Panc1 (cell line): Measurements from ENCODE around the gene CBY1. TPM values are rescaled to one million over a fixed set of nuclear protein-coding genes. Genes with fewer than 3 reads are reported as not detected.

Source experiments
- ATAC-seq: fragments of 200-7000 bp; cut with Tn5 transposase; 2 replicates; pipeline ENCODE4 v1.9.1; 2020; ENCODE audit warnings: mild to moderate bottlenecking, moderate library complexity
- BruUV-seq: library from RNA; stranded (reverse); fragments of 400-500 nt; replicated peaks from 2 replicates; lab custom pipeline; 2021; lab: Mats Ljungman, UMichigan
- CTCF ChIA-PET: fragments of 300-600 bp; sonication (Branson Sonifier 250); formaldehyde crosslinking; loops from one replicate; lab custom pipeline; 2022; ENCODE audit warnings: antibody characterized with exemption; lab: Charles Lee
- POLR2A ChIA-PET: fragments of 300-600 bp; sonication (Branson Sonifier 250); formaldehyde crosslinking; loops from one replicate; lab custom pipeline; 2022; ENCODE audit warnings: antibody characterized with exemption; lab: Charles Lee
- DNase-seq: peaks from one replicate; pipeline ENCODE4 v3.0.0-alpha.2; 2010; ENCODE audit warnings: low read depth, low spot score
- H3K27ac ChIP-seq: 2 replicates; pipeline ENCODE4 v1.5.1; 2011; ENCODE audit warnings: mild to moderate bottlenecking, low read length, inconsistent platforms
- H3K27me3 ChIP-seq: fragments of 200-500 bp; sonication (Bioruptor generic); 2 replicates; pipeline ENCODE4 v1.6.0; 2014; ENCODE audit warnings: low read length, inconsistent platforms; ENCODE audit not compliant: control insufficient read depth, insufficient read depth
- H3K36me3 ChIP-seq: fragments of 200-500 bp; sonication (Bioruptor generic); 2 replicates; pipeline ENCODE4 v1.5.1; 2014; ENCODE audit warnings: inconsistent platforms, mild to moderate bottlenecking, low read length, moderate library complexity; ENCODE audit not compliant: control insufficient read depth, insufficient read depth
- H3K4me1 ChIP-seq: 2 replicates; pipeline ENCODE4 v1.5.1; 2011; ENCODE audit warnings: inconsistent platforms, mild to moderate bottlenecking, low read length, moderate library complexity; ENCODE audit not compliant: control insufficient read depth, insufficient read depth
- H3K4me3 ChIP-seq, 2 experiments: 2 replicates each; pipeline ENCODE4 v1.5.1; 2011 to 2012; ENCODE audit warnings: low read depth in 2 of 2, low read length in 2 of 2, mild to moderate bottlenecking in 2 of 2, inconsistent platforms in 1 of 2, moderate library complexity in 1 of 2
- H3K9me3 ChIP-seq: fragments of 200-500 bp; sonication (Bioruptor generic); 2 replicates; pipeline ENCODE4 v1.5.1; 2014; ENCODE audit warnings: low read depth, mild to moderate bottlenecking, inconsistent platforms, low read length, moderate library complexity; ENCODE audit not compliant: control insufficient read depth, insufficient read depth
- POLR2AphosphoS5 ChIP-seq: IDR thresholded peaks from 2 replicates; pipeline ENCODE4 v1.6.1; 2012; ENCODE audit warnings: mild to moderate bottlenecking, low read depth, low read length, moderate library complexity
- SIN3A ChIP-seq: IDR thresholded peaks from 2 replicates; pipeline ENCODE4 v1.6.1; 2012; ENCODE audit warnings: low read depth, mild to moderate bottlenecking, low read length, moderate library complexity, borderline replicate concordance; ENCODE audit not compliant: insufficient read depth
- in situ Hi-C: cut with HindIII; loops from 2 replicates; pipeline ENCODE4 v1.10.0; 2016; ENCODE audit warnings: low sequenced_read_pairs, low pct_unique_long_range_greater_than_20kb
- intact Hi-C: fragments of 100-400 bp; cut with micrococcal nuclease; formaldehyde crosslinking; loops from one replicate; pipeline ENCODE4 v1.10.0; 2022; ENCODE audit not compliant: unreplicated experiment
- total RNA-seq: library from RNA; stranded (reverse); gene quantifications from one replicate; pipeline ENCODE4 v1.2.1, GENCODE V29; 2021; ENCODE audit not compliant: unreplicated experiment
- TF ChIP-seq, protein P1 (sequence below): fragments of 450-650 bp; IDR thresholded peaks from 2 replicates; pipeline ENCODE4 v1.5.1; 2017; ENCODE audit warnings: mild to moderate bottlenecking
- TF ChIP-seq, protein P2 (sequence below), 2 experiments: IDR thresholded peaks; 2 replicates each; pipeline ENCODE4 v1.6.1; 2011 to 2012; ENCODE audit warnings: low read depth in 2 of 2, control low read depth in 1 of 2, low read length in 1 of 2, mild to moderate bottlenecking in 1 of 2, moderate library complexity in 1 of 2; ENCODE audit not compliant: insufficient read depth in 1 of 2

CBY1 gene
- total RNA-seq, 1 experiment from 2014 or later, result 20.4 TPM

- TF ChIP-seq SIN3A, result peak; percentile 58; the same call in 1 of the 2 replicates
- TF ChIP-seq, protein P1, sequence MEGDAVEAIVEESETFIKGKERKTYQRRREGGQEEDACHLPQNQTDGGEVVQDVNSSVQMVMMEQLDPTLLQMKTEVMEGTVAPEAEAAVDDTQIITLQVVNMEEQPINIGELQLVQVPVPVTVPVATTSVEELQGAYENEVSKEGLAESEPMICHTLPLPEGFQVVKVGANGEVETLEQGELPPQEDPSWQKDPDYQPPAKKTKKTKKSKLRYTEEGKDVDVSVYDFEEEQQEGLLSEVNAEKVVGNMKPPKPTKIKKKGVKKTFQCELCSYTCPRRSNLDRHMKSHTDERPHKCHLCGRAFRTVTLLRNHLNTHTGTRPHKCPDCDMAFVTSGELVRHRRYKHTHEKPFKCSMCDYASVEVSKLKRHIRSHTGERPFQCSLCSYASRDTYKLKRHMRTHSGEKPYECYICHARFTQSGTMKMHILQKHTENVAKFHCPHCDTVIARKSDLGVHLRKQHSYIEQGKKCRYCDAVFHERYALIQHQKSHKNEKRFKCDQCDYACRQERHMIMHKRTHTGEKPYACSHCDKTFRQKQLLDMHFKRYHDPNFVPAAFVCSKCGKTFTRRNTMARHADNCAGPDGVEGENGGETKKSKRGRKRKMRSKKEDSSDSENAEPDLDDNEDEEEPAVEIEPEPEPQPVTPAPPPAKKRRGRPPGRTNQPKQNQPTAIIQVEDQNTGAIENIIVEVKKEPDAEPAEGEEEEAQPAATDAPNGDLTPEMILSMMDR, result no peak
- TF ChIP-seq, protein P2, sequence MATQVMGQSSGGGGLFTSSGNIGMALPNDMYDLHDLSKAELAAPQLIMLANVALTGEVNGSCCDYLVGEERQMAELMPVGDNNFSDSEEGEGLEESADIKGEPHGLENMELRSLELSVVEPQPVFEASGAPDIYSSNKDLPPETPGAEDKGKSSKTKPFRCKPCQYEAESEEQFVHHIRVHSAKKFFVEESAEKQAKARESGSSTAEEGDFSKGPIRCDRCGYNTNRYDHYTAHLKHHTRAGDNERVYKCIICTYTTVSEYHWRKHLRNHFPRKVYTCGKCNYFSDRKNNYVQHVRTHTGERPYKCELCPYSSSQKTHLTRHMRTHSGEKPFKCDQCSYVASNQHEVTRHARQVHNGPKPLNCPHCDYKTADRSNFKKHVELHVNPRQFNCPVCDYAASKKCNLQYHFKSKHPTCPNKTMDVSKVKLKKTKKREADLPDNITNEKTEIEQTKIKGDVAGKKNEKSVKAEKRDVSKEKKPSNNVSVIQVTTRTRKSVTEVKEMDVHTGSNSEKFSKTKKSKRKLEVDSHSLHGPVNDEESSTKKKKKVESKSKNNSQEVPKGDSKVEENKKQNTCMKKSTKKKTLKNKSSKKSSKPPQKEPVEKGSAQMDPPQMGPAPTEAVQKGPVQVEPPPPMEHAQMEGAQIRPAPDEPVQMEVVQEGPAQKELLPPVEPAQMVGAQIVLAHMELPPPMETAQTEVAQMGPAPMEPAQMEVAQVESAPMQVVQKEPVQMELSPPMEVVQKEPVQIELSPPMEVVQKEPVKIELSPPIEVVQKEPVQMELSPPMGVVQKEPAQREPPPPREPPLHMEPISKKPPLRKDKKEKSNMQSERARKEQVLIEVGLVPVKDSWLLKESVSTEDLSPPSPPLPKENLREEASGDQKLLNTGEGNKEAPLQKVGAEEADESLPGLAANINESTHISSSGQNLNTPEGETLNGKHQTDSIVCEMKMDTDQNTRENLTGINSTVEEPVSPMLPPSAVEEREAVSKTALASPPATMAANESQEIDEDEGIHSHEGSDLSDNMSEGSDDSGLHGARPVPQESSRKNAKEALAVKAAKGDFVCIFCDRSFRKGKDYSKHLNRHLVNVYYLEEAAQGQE (IDR thresholded peaks at IDR 0.05; ENCODE audit: insufficient read depth in 1 of 2, low read depth in 2 of 2, low read length in 1 of 2), result no peak
- TF ChIP-seq POLR2AphosphoS5, result peak; percentile 69
- intact Hi-C loops (no loop called here), in situ Hi-C loops (no loop called here)
- POLR2A ChIA-PET, result no interaction called here
- DNase-seq (no peak), ATAC-seq (peak; percentile 79)
- no peaks in the 10 kb centered on the region for H3K9me3 ChIP-seq
- no peaks in the 10 kb centered on the region; the same call in 1 of the 2 replicates for H3K36me3 ChIP-seq
- H3K27me3 ChIP-seq, result no peaks in the 10 kb centered on the region
- H3K4me3 ChIP-seq, result peak within 1 kb of the TSS; percentile 71 to 75
- peak within 1 kb of the TSS; percentile 90 for H3K27ac ChIP-seq
- H3K4me1 ChIP-seq, result peaks cover 15% of the 10 kb centered on the region
- CTCF ChIA-PET, result no interaction called here
- TSS peak; percentile 94 for BruUV-seq
These were observed 44.6 kb downstream of the CBY1 start, which contains the start of gene JOSD1 for GRCh38 chr22:38700789-38701628. TSS of gene JOSD1 (minus strand) at chr22:38700943. CDS start at chr22:38699987, 956 bp downstream.

- ATAC-seq, result no peak
- Histone ChIP-seq H3K4me1 (peaks cover 13% of the 10 kb centered on the region), H3K4me3 (peak overlapping the region; percentile 47 to 65), H3K9me3 (no peaks in the 10 kb centered on the region), H3K27ac (peak overlapping the region; percentile 80), H3K27me3 (no peaks in the 10 kb centered on the region), H3K36me3 (peaks cover 4% of the 10 kb centered on the region; the same call in 1 of the 2 replicates)
- POLR2A ChIA-PET, result interaction anchor here (0.7 kb wide), 1 partner anchor 21 kb away, joined by 5 read pairs; no protein-coding TSS in a partner anchor
- intact Hi-C loops, result no loop called here
- TF ChIP-seq, protein P1, result no peak
- TF ChIP-seq, protein P2 (IDR thresholded peaks at IDR 0.05; ENCODE audit: insufficient read depth in 1 of 2, low read depth in 2 of 2, low read length in 1 of 2), result no peak
- TF ChIP-seq SIN3A, result no peak
- no TSS peak for BruUV-seq
- CTCF ChIA-PET, result no interaction called here
- in situ Hi-C loops, result no loop called here
- no peak for DNase-seq
These were observed 48.3 kb downstream of the CBY1 start for GRCh38 chr22:38704654-38705234.
